Fibroblast of lung (primary cell): ENCODE results near the gene MPV17L2. TPM values are rescaled to one million over a fixed set of nuclear protein-coding genes. Genes with fewer than 3 reads are reported as not detected.

Experiments
- DNase-seq, 2 donors: peaks; one replicate each; pipeline versions ENCODE4 v3.0.0 to v3.0.0-alpha.2; 2010; ENCODE audit warnings: low read depth in 2 of 2
- H2AFZ ChIP-seq: 2 replicates; pipeline ENCODE4 v1.5.1; 2012; ENCODE audit warnings: low read length, control low read depth, inconsistent platforms
- H3K27ac ChIP-seq: 2 replicates; pipeline ENCODE4 v1.5.1; 2011; ENCODE audit warnings: low read length, control low read depth; ENCODE audit not compliant: insufficient read depth
- H3K27me3 ChIP-seq: 2 replicates; pipeline ENCODE4 v1.5.1; 2011; ENCODE audit warnings: mild to moderate bottlenecking, low read length; ENCODE audit not compliant: control insufficient read depth, insufficient read depth
- H3K36me3 ChIP-seq: 2 replicates; pipeline ENCODE4 v1.5.1; 2011; ENCODE audit warnings: low read length; ENCODE audit not compliant: control insufficient read depth, insufficient read depth
- H3K4me1 ChIP-seq: 2 replicates; pipeline ENCODE4 v1.5.1; 2011; ENCODE audit warnings: low read length; ENCODE audit not compliant: control insufficient read depth, insufficient read depth; ENCODE audit errors: extremely low read depth
- H3K4me2 ChIP-seq: 2 replicates; pipeline ENCODE4 v1.5.1; 2011; ENCODE audit warnings: low read length, control low read depth; ENCODE audit not compliant: insufficient read depth; ENCODE audit errors: extremely low read depth
- H3K4me3 ChIP-seq, 4 experiments: fragments of 200-600 bp in 1 of 4; sonication (generic) in 1 of 4; replicated peaks in 1 of 4; 2 replicates each; pipeline ENCODE4 v1.5.1; 2011 to 2016; ENCODE audit warnings: low read length in 4 of 4, low read depth in 3 of 4, mild to moderate bottlenecking in 3 of 4, control low read depth in 2 of 4, inconsistent platforms in 1 of 4, mixed read lengths in 1 of 4; ENCODE audit not compliant: insufficient read depth in 1 of 4; ENCODE audit errors: control extremely low read depth in 1 of 4
- H3K79me2 ChIP-seq: 2 replicates; pipeline ENCODE4 v1.5.1; 2012; ENCODE audit warnings: mild to moderate bottlenecking, low read length, inconsistent platforms; ENCODE audit not compliant: control insufficient read depth, insufficient read depth
- H3K9ac ChIP-seq: 2 replicates; pipeline ENCODE4 v1.5.1; 2011; ENCODE audit warnings: mild to moderate bottlenecking, low read length, control low read depth; ENCODE audit not compliant: insufficient read depth
- H3K9me3 ChIP-seq: 2 replicates; pipeline ENCODE4 v1.5.1; 2012; ENCODE audit warnings: low read depth, low read length; ENCODE audit not compliant: control insufficient read depth, insufficient read depth
- H4K20me1 ChIP-seq: 2 replicates; pipeline ENCODE4 v1.5.1; 2011; ENCODE audit warnings: low read length; ENCODE audit not compliant: control insufficient read depth, insufficient read depth; ENCODE audit errors: extremely low read depth
- CTCF ChIP-seq, 2 donors: IDR thresholded peaks in 1 of 2; conservative IDR thresholded peaks in 1 of 2; 1 replicate in 1 of 2; 2 replicates in 1 of 2; pipeline ENCODE4 v1.5.1; 2011 to 2012; ENCODE audit warnings: low read length in 2 of 2, control low read depth in 1 of 2, inconsistent platforms in 1 of 2, low read depth in 1 of 2, mild to moderate bottlenecking in 1 of 2
- EZH2 ChIP-seq: IDR thresholded peaks from 2 replicates; pipeline ENCODE4 v1.5.1; 2012; ENCODE audit warnings: low read length, control low read depth, mild to moderate bottlenecking; ENCODE audit errors: missing control alignments
- polyA plus RNA-seq, 2 donors: library from polyadenylated mRNA; depleted of rRNA in 1 of 2; stranded (reverse) in 1 of 2; unstranded in 1 of 2; fragments of >200 nt; gene quantifications; 2 replicates each; pipeline ENCODE4 v1.2.1, GENCODE V29; 2011 to 2012; ENCODE audit warnings: missing spikeins in 1 of 2
- total RNA-seq: library from RNA; depleted of rRNA; stranded (reverse); fragments of >200 nt; gene quantifications from 2 replicates; pipeline ENCODE4 v1.2.1, GENCODE V29; 2014

The MPV17L2 gene
- total and polyA plus RNA-seq, 2 donors (not counting 1 experiment from before 2014, with no cell fraction given): 4.1 to 9.4 TPM

GRCh38 chr19:18159810-18160209 is 33.2 kb upstream of the MPV17L2 start:
- Histone ChIP-seq H3K4me3 (no peak overlapping the region), H3K4me1 (peaks cover 16% of the 10 kb centered on the region), H3K9me3 (no peaks in the 10 kb centered on the region), H3K27me3 (no peaks in the 10 kb centered on the region), H4K20me1 (no peaks in the 10 kb centered on the region), H3K4me2 (no peak overlapping the region), H3K9ac (no peak overlapping the region), H3K79me2 (peaks cover 3% of the 10 kb centered on the region), H3K36me3 (peaks cover 19% of the 10 kb centered on the region), H3K27ac (no peak overlapping the region), H2AFZ (no peak overlapping the region)
- no peak for TF ChIP-seq EZH2
- no peak for TF ChIP-seq CTCF (conservative IDR thresholded peaks at IDR 0.05 in 1 of 2, IDR thresholded peaks at IDR 0.05 in 1 of 2; ENCODE audit: low read depth in 1 of 2, low read length in 2 of 2)
- DNase-seq: no peak

GRCh38 chr19:18160493-18160970 is 32.5 kb upstream of the MPV17L2 start:
- Histone ChIP-seq H3K27ac (no peak overlapping the region), H3K79me2 (no peaks in the 10 kb centered on the region), H3K27me3 (no peaks in the 10 kb centered on the region), H2AFZ (no peak overlapping the region), H3K4me3 (peak overlapping the region in 1 of 4 experiments; percentile 34), H3K4me1 (peaks cover 16% of the 10 kb centered on the region), H3K9me3 (no peaks in the 10 kb centered on the region), H3K9ac (no peak overlapping the region), H4K20me1 (no peaks in the 10 kb centered on the region), H3K36me3 (peaks cover 15% of the 10 kb centered on the region), H3K4me2 (no peak overlapping the region)
- TF ChIP-seq EZH2 (no peak), CTCF (conservative IDR thresholded peaks at IDR 0.05 in 1 of 2, IDR thresholded peaks at IDR 0.05 in 1 of 2; ENCODE audit: low read depth in 1 of 2, low read length in 2 of 2) (no peak)
- DNase-seq: no peak

- H3K27ac ChIP-seq: no peak overlapping the region
- H3K9me3 ChIP-seq: no peaks in the 10 kb centered on the region
- H3K9ac ChIP-seq: peak overlapping the region; percentile 41
- H4K20me1 ChIP-seq: no peaks in the 10 kb centered on the region
- H3K79me2 ChIP-seq: no peaks in the 10 kb centered on the region
- H2AFZ ChIP-seq: no peak overlapping the region
- H3K4me3 ChIP-seq: peak overlapping the region in 2 of 4 experiments; percentile 28 to 34
- peaks cover 14% of the 10 kb centered on the region for H3K36me3 ChIP-seq
- H3K4me1 ChIP-seq: peaks cover 16% of the 10 kb centered on the region
- DNase-seq: peak; percentile 26 to 49
- no peaks in the 10 kb centered on the region for H3K27me3 ChIP-seq
- peak overlapping the region; percentile 66 for H3K4me2 ChIP-seq
- no peak for TF ChIP-seq EZH2
- peak in 1 of 2 donors; percentile 24 for TF ChIP-seq CTCF (conservative IDR thresholded peaks at IDR 0.05 in 1 of 2, IDR thresholded peaks at IDR 0.05 in 1 of 2; ENCODE audit: low read depth in 1 of 2, low read length in 2 of 2)
Observed at GRCh38 chr19:18160971-18161635, 31.9 kb upstream of the MPV17L2 start.
